GM21619 (cell line): ENCODE data around the gene OPCML.

Experiments used
- ATAC-seq: cut with Tn5 transposase; IDR thresholded peaks from one replicate; pipeline ENCODE4 v1.9.1; 2021; ENCODE audit not compliant: unreplicated experiment

The OPCML gene

GRCh38 chr11:133305208-133305956 is 226.9 kb downstream of the OPCML start:
- ATAC-seq, result no peak

DNA sequence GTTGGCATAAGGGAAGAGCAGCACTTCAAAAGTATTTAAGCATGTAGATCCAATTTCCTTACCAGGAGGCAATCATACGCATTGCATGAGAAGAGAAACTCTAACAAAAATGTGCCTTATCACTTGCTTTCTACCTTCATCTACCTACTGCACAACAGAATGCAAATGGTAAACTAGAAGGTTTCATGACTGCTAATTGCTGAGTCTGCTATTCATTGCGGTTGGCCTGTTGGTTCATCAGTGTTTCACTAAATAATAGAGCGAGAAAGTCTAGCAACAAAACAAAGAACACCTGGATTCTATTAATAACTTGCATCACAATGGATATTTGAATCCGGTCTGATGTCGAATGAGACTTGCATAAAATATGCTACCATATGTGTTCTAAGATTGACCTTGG is 229.0 kb downstream of the OPCML start:
- ATAC-seq, result no peak

GRCh38 chr11:133302056-133302455 is 230.2 kb downstream of the OPCML start:
- no peak for ATAC-seq

DNA sequence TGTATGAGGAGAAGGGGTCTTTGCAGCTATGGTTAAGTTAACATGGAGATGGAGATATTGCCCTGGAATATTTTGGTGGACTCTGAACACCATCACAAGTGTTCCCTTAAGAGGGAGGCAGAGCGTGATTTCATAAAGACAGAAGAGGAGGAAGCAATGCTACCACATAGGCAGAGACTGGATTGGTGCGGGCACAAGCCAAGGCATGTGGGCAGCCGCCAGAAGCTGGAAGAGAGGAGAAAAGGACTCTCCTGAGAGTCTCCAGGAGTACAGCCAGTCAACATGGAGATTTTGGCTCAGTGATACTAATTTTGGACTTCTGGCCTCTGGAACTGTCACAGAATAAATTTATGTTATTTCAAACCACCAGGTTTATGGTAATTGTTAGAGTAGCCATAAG is 231.6 kb downstream of the OPCML start:
- no peak for ATAC-seq

DNA sequence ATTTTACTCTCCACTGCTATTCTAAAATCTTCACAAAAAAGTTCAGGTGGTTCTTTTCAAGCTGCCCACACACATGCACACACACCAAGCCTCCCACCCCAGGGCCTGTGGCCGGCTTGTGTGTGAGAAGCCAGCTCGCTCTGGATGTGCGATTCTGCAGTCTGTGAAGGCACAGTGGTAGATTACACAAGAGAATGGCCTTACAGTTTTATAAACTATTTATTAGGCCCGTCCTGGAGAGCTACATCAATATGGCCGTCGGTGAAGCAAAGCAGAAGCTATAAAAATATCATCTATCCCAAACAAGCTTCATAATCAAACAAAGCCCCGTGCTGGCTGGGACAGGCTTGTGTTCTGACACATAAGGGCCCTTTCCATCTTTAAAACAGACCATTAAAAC is 240.5 kb downstream of the OPCML start:
- no peak for ATAC-seq

DNA sequence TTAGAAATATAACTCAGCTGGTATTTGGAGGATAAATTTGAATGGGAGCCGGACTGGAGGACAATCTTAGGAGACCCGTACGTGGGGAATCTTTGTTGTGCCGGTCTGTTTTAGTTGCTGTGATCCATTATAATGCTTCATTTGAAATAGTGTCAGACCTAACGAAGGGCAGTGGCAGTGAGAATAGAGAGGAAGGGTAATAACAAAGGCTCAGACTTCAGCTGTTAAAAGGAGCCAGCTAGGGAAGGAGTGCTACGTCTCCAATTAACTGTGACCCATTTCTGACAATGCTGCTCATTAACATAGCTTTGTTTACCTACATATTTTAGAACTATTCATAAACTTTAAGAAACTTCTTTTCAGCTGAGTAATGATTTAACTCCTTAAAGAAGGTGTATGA is 246.9 kb downstream of the OPCML start:
- ATAC-seq, result no peak

GRCh38 chr11:133284156-133284555 is 248.1 kb downstream of the OPCML start:
- no peak for ATAC-seq

DNA sequence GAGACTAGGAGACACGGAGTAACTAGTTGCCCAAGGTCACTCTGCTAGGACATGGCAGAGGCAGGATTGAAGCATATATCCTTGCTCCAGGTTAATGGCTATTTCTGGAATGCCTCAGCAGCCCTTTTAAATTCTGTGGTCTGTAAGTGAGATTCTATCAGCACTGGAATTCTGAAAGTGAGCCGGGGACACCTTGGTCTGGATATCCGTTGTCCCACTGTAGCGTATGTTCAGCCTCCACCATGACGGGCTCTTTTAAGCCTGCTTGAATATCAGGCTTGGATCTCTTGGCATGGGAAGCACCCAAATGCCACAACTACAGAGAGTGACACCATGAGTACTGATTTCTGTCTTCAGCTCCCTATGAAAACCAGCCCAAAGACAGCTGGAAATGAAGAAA is 254.4 kb downstream of the OPCML start:
- ATAC-seq, result no peak

GRCh38 chr11:133271871-133272776 is 260.2 kb downstream of the OPCML start:
- ATAC-seq, result no peak

- no peak for ATAC-seq
These were observed 261.1 kb downstream of the OPCML start for GRCh38 chr11:133271206-133271605.

DNA sequence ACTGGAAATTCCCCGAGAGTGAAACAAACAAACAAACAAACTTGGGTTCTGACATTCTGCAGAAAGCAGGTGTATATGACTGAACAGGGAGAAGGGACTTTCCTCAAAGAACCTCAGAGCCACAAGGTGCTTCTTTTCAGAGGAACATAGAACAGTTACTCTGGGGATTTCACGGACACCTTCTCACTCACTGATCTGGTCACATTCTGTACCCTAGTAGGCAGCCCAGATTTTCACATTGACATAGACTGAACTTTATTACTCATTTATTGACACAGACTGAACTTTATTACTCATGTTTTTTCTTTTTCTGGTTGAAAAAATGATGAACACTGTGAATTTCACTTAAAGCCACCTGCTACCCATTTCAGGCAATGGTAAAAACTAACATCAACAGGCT is 263.0 kb downstream of the OPCML start:
- peak; percentile 97 for ATAC-seq

DNA sequence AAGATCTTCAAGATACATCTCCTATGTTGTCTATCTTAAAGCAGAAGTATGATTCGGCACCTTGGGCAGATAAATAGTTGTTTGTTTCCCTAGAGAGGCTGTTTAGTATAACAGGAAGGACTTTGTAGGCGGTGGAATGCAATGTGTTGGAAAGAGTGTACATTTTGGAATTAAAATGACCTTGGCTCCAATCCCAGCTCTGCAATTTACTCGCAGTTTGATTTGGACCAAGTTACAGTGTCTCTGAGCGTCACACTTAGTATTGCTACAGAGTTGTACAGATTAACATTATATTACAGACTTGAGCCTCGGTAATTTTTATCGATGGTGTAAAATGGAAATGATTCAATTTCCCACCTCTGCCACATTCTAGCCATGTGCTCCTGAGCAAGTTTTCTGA is 265.3 kb downstream of the OPCML start:
- no peak for ATAC-seq

DNA sequence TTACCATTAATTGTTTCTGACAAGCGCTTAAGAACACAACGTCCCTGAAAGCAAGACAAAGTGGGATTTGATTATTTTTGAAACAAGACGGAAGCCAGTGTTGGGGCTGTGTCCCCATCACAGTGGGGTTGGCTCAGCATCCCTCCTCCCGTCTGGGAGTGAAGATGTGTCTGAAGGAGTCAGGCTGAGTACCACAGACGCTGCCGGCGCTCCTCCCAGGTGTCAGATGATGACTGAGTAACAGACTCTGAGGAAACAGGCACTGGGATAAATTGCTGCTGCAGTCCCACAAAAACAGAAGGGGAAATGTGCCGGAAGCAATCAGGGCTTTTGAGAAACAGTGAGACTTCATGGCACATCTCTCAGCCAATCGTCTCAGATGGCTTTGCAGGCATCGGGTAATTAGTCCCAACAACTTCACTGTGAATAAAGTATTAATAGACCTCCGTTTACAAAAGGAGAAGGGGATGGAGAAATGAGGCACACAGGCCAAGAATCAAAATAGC is 266.7 kb downstream of the OPCML start:
- no peak for ATAC-seq

- ATAC-seq, result no peak
These were observed 269.0 kb downstream of the OPCML start for GRCh38 chr11:133263332-133263731.

DNA sequence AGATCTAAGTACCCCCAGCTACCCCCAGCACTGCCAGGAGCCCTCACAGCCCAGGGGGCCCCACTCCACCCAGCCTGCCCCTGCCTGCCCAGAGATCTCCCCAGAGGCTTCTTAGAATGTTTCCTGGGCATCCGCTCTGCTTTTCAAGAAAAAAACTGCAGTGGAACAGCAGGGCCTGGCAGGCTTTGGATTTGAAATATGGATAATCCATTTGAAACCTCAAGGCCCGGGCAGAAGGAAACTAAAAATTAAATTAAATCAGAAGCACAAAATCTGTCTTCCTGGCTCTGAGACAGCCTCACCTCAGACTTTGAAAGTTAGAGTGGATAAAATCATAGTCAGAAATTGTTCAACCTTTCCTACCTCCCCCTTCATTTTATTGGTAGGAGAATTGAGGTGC is 273.6 kb downstream of the OPCML start:
- ATAC-seq, result no peak

DNA sequence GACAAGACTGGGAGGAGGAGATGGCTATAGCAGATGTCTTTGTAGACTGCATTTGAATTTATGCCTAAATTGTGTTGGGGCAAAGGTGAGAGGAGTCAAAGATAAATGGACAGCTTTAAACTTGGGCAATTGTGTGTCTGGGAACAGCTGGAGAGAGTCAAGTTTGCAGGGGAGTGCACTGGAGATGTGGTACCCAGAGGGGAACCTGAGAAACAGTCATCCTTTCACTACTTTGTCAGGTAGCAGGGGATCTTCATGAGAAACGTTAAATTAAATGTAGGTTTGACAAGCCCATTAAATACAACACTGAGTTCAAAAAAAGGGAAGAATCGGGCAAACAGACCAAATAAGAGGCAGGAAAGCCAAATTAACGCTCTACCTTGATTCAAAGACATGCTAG is 277.7 kb downstream of the OPCML start:
- no peak for ATAC-seq

GRCh38 chr11:133253570-133253969 is 278.7 kb downstream of the OPCML start:
- no peak for ATAC-seq

DNA sequence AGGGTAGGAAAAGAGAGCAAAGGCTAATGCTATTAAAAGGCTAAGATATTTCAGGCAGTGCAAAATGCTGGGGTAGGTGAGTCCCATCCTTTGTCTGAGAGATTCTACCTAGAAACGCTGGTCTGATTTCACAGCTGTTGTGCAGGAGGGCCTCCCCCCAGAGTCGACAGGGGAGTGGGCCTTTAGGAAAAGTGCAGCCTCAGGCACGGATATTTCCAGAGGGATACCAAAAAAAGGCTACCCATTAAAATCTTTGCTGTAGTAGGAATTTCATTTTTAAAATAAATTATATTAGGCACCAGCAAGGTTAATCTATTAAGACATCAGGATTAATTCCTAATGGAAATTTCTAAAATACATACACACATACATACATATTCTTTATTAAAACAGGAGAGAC is 280.5 kb downstream of the OPCML start:
- ATAC-seq, result no peak

- no peak for ATAC-seq
These were observed 282.8 kb downstream of the OPCML start for GRCh38 chr11:133249530-133249929.

- no peak for ATAC-seq
These were observed 283.2 kb downstream of the OPCML start for GRCh38 chr11:133249065-133249464.

DNA sequence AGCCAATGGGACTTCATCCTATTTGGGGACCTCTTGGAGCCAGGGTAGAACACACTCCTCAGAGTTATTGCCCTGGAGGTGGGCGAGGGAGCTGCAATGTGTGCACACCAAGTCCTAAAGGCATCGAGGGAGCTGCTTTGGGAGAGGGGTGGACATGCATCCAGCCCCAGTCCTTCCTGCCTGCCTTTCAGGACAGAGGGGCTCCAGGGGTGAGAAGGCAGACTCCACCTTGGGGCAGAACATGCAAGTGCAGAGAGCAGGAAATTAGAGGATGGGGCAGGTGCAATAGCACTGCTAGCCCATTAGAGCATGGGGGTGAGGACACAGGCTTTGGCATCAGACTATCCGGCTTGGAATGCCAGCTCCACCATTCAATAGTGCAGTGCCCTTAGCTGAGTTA is 288.5 kb downstream of the OPCML start:
- ATAC-seq, result no peak
